T-cell (primary cell): ENCODE data around the gene ANO10. TPM values are rescaled to one million over a fixed set of nuclear protein-coding genes. Genes with fewer than 3 reads are reported as not detected.

Source experiments
- ATAC-seq, 4 experiments: fragments of 200-7000 bp in 3 of 4; fragments of 150-1000 bp in 1 of 4; cut with Tn5 transposase; replicated peaks in 1 of 4; 1 replicate in 3 of 4; 2 replicates in 1 of 4; pipeline ENCODE4 v1.10.0; 2021; ENCODE audit warnings: moderate library complexity in 3 of 4, mild to moderate bottlenecking in 2 of 4, moderate number of reproducible peaks in 1 of 4
- CTCF ChIA-PET, 2 donors: fragments of 300-600 bp; sonication (Branson Sonifier 250); formaldehyde crosslinking; loops; one replicate each; lab custom pipeline; 2022; ENCODE audit warnings: antibody characterized with exemption in 2 of 2; lab: Charles Lee
- POLR2A ChIA-PET, 2 donors: fragments of 300-600 bp; sonication (Branson Sonifier 250); formaldehyde crosslinking; loops; one replicate each; lab custom pipeline; 2022; ENCODE audit warnings: antibody characterized with exemption in 2 of 2; lab: Charles Lee
- DNase-seq, 35 experiments: peaks; one replicate each; pipeline versions ENCODE4 v3.0.0 to v3.0.0-alpha.2; 2013 to 2023
- H3K27ac ChIP-seq: one replicate; pipeline ENCODE4 v1.5.1; 2013; ENCODE audit warnings: low read length
- H3K27me3 ChIP-seq, 2 experiments: replicated peaks in 1 of 2; 1 replicate in 1 of 2; 2 replicates in 1 of 2; pipeline versions ENCODE4 v1.6.1 to v1.7.0; 2013; ENCODE audit warnings: low read length in 1 of 2, mixed read lengths in 1 of 2; ENCODE audit not compliant: control insufficient read depth in 2 of 2, insufficient read depth in 2 of 2; ENCODE audit errors: extremely low read depth in 1 of 2
- H3K36me3 ChIP-seq, 2 donors: 1 replicate in 1 of 2; 2 replicates in 1 of 2; pipeline versions ENCODE4 v1.6.1 to v1.7.0; 2013; ENCODE audit warnings: low read length in 1 of 2; ENCODE audit not compliant: control insufficient read depth in 2 of 2, insufficient read depth in 1 of 2; ENCODE audit errors: extremely low read depth in 1 of 2
- H3K4me1 ChIP-seq, 2 experiments: 1 replicate in 1 of 2; 2 replicates in 1 of 2; pipeline versions ENCODE4 v1.6.1 to v1.7.0; 2013; ENCODE audit warnings: low read length in 2 of 2, mixed read lengths in 1 of 2; ENCODE audit not compliant: insufficient read depth in 2 of 2, control insufficient read depth in 1 of 2; ENCODE audit errors: extremely low read depth in 1 of 2
- H3K4me3 ChIP-seq, 2 donors: 1 replicate in 1 of 2; 2 replicates in 1 of 2; pipeline versions ENCODE4 v1.5.1 to v1.7.0; 2013; ENCODE audit warnings: mild to moderate bottlenecking in 2 of 2, low read length in 1 of 2, moderate library complexity in 1 of 2; ENCODE audit not compliant: control insufficient read depth in 1 of 2; ENCODE audit errors: extremely low read depth in 1 of 2
- H3K9me3 ChIP-seq: 2 replicates; pipeline ENCODE4 v1.7.0; 2013
- H3K27ac Mint-ChIP-seq, 2 donors: one replicate each; pipeline ENCODE4 v1.8.0; 2020 to 2021; ENCODE audit warnings: mild to moderate bottlenecking in 2 of 2, mixed read lengths in 2 of 2
- H3K27me3 Mint-ChIP-seq, 2 donors: one replicate each; pipeline ENCODE4 v1.8.0; 2021 to 2022; ENCODE audit warnings: mixed read lengths in 2 of 2
- H3K36me3 Mint-ChIP-seq: one replicate; pipeline ENCODE4 v1.8.0; 2021; ENCODE audit warnings: mixed read lengths
- H3K4me1 Mint-ChIP-seq, 3 donors: one replicate each; pipeline ENCODE4 v1.8.0; 2020 to 2022; ENCODE audit warnings: mixed read lengths in 3 of 3, mild to moderate bottlenecking in 1 of 3
- H3K4me3 Mint-ChIP-seq, 3 donors: one replicate each; pipeline ENCODE4 v1.8.0; 2020 to 2022; ENCODE audit warnings: mild to moderate bottlenecking in 3 of 3, mixed read lengths in 3 of 3, moderate library complexity in 3 of 3
- H3K9me3 Mint-ChIP-seq, 3 donors: one replicate each; pipeline ENCODE4 v1.8.0; 2020 to 2022; ENCODE audit warnings: mixed read lengths in 3 of 3
- WGBS: methylation state at CpG from one replicate; pipeline ENCODE4 v1.1.5; 2013; ENCODE audit warnings: missing lambda C conversion rate; ENCODE audit not compliant: insufficient coverage; 5-methylcytosine and 5-hydroxymethylcytosine counted together
- total RNA-seq, 35 experiments: library from RNA in 6 of 35; stranded (reverse) in 6 of 35; fragments of 120-200 nt in 1 of 35; gene quantifications; one replicate each; pipeline versions ENCODE4 v1.2.1 to v1.2.4 and lab custom pipeline; 2013 to 2026

The ANO10 gene
- total RNA-seq, 5 donors from 2014 or later (not counting 1 experiment from before 2014, with no cell fraction given): 8.4 to 12.3 (median 9.4) TPM

DNA sequence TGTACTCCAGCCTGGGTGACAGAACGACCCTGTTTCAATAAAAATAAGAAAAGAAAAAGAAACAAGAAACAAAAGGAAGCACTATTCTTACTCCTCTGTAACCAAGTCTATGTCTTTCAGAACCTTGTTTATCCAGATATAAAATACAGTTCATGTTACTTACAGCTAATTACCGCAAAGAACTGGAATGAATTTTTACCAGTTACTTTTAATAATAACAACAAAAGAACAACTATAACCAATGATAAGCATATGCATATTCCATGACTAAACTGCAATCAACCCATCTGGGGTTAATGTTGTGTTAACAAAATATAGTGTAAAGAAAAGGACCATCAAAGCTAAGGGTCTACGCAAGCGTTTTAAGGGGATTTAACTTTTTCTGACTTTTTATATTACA lies 212.3 kb downstream of the ANO10 start:
- Histone ChIP-seq H3K4me1 (peaks cover 7 to 15% of the 10 kb centered on the region in 2 experiments), H3K9me3 (no peaks in the 10 kb centered on the region), H3K4me3 (no peak overlapping the region), H3K27ac (no peak overlapping the region), H3K27me3 (no peaks in the 10 kb centered on the region), H3K36me3 (no peaks in the 10 kb centered on the region)
- Mint-ChIP-seq H3K4me3 (no peak overlapping the region), H3K4me1 (peaks cover 21 to 31% (median 25%) of the 10 kb centered on the region in 3 donors), H3K36me3 (peaks cover 12% of the 10 kb centered on the region), H3K27me3 (no peaks in the 10 kb centered on the region), H3K9me3 (no peaks in the 10 kb centered on the region), H3K27ac (no peak overlapping the region)
- POLR2A ChIA-PET: no interaction called here
- no peak for DNase-seq
- ATAC-seq: no peak
- CTCF ChIA-PET: no interaction called here
- WGBS: no CpG with 5 or more reads among the region's 4 CpGs

DNA sequence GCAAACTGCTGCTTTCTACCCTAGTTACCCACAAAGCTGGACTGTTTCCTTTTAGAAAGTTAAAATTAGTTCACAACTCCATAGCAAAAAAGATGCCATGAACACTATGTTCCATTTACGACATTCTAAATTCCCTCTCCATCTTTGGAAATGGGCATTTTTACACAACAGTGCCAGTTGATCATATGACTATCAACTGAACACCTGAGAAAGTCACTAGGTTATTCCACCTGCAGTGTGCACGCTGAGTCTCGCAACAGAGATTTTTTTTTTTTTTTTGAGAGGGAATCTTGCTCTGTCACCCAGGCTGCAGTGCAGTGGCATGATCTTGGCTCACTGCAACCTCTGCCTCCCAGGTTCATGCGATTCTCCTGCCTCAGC lies 215.2 kb downstream of the ANO10 start:
- ATAC-seq (no peak), DNase-seq (no peak)
- Histone ChIP-seq H3K9me3 (no peaks in the 10 kb centered on the region), H3K4me3 (no peak overlapping the region), H3K27me3 (no peaks in the 10 kb centered on the region), H3K4me1 (no peaks in the 10 kb centered on the region), H3K36me3 (no peaks in the 10 kb centered on the region), H3K27ac (no peak overlapping the region)
- POLR2A ChIA-PET: interaction anchor here (0.7 kb wide), 2 partner anchors 15 to 213 kb away, joined by 3 to 4 read pairs; no protein-coding TSS in a partner anchor
- Mint-ChIP-seq H3K27ac (no peak overlapping the region), H3K4me3 (no peak overlapping the region), H3K36me3 (peaks cover 12% of the 10 kb centered on the region), H3K9me3 (no peaks in the 10 kb centered on the region), H3K27me3 (no peaks in the 10 kb centered on the region), H3K4me1 (peaks cover 0 to 18% (median 3%) of the 10 kb centered on the region in 3 donors)
- CTCF ChIA-PET: no interaction called here
- 100% methylated on average over 3 of the region's 4 CpGs for WGBS

DNA sequence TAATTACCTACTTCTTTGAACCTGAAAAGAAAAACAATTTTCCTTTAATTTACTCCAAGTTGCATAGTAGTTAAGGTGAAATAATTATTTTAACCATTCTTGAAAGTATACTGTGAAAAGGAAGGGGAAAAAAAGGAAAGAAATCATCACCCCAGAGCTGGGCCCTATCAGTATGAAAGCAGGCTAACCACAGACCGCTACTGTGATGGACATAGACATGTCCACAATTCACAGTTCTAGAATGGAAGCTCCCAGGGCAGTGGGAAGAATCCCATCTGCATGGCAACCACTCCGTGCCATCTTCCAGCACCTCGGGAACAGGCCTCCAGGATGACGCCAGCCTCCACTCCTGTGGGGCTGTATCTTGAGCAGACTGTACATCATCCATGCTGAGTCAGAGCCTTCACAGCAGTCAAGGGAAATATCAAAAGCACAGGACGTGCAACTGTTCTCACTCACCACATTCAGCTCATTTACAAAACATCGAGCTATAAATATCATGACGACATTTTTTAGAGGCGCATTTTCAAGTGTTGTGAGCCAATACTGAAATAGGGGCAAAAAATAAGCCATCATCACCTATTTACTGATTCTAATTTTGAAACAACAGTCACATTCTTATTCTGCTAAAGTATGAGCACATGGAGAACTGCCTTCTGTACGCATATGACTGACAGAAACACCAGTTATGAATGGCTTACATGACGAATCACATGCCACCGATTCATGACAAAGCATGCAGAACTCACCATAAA lies 215.7 kb downstream of the ANO10 start:
- Mint-ChIP-seq H3K9me3 (no peaks in the 10 kb centered on the region), H3K27me3 (no peaks in the 10 kb centered on the region), H3K4me3 (no peak overlapping the region), H3K4me1 (peaks cover 0 to 18% (median 3%) of the 10 kb centered on the region in 3 donors), H3K36me3 (peaks cover 12% of the 10 kb centered on the region), H3K27ac (no peak overlapping the region)
- CTCF ChIA-PET: interaction anchor here (0.6 to 1.1 kb wide), 2 partner anchors 27 to 57 kb away, joined by 3 read pairs; no protein-coding TSS in a partner anchor
- POLR2A ChIA-PET: interaction anchor here in 1 of 2 donors (0.6 kb wide), 1 partner anchor 17 kb away, joined by 3 read pairs; no protein-coding TSS in a partner anchor
- H3K9me3 ChIP-seq: no peaks in the 10 kb centered on the region
- no peak for DNase-seq
- H3K4me1 ChIP-seq: no peaks in the 10 kb centered on the region
- H3K27ac ChIP-seq: no peak overlapping the region
- WGBS: 87% methylated on average over 8 of the region's 11 CpGs
- H3K4me3 ChIP-seq: no peak overlapping the region
- H3K27me3 ChIP-seq: no peaks in the 10 kb centered on the region
- ATAC-seq: no peak
- H3K36me3 ChIP-seq: no peaks in the 10 kb centered on the region

- ChIA-PET POLR2A (no interaction called here), CTCF (no interaction called here)
- no peaks in the 10 kb centered on the region for H3K9me3 Mint-ChIP-seq
- H3K36me3 Mint-ChIP-seq: peaks cover 3% of the 10 kb centered on the region
- H3K27me3 Mint-ChIP-seq: no peaks in the 10 kb centered on the region
- Histone ChIP-seq H3K27ac (no peak overlapping the region), H3K27me3 (no peaks in the 10 kb centered on the region), H3K4me3 (no peak overlapping the region), H3K4me1 (no peaks in the 10 kb centered on the region), H3K36me3 (no peaks in the 10 kb centered on the region), H3K9me3 (no peaks in the 10 kb centered on the region)
- DNase-seq (no peak), ATAC-seq (no peak)
- no peak overlapping the region for H3K27ac Mint-ChIP-seq
- H3K4me1 Mint-ChIP-seq: peaks cover 0 to 10% (median 3%) of the 10 kb centered on the region in 3 donors
- no peak overlapping the region for H3K4me3 Mint-ChIP-seq
- 80% methylated on average over 1 of the region's 9 CpGs for WGBS
Measured at GRCh38 chr3:43400781-43401730, 220.8 kb downstream of the ANO10 start.

- Mint-ChIP-seq H3K4me1 (peaks cover 0 to 8% (median 3%) of the 10 kb centered on the region in 3 donors), H3K9me3 (no peaks in the 10 kb centered on the region), H3K27me3 (no peaks in the 10 kb centered on the region), H3K4me3 (no peak overlapping the region), H3K27ac (no peak overlapping the region), H3K36me3 (peaks cover 3% of the 10 kb centered on the region)
- ChIA-PET CTCF (no interaction called here), POLR2A (no interaction called here)
- no CpG with 5 or more reads among the region's 1 CpG for WGBS
- Histone ChIP-seq H3K27me3 (no peaks in the 10 kb centered on the region), H3K4me1 (no peaks in the 10 kb centered on the region), H3K36me3 (no peaks in the 10 kb centered on the region), H3K9me3 (no peaks in the 10 kb centered on the region), H3K27ac (no peak overlapping the region), H3K4me3 (no peak overlapping the region)
- DNase-seq (no peak), ATAC-seq (no peak)
Measured at GRCh38 chr3:43400167-43400566, 221.6 kb downstream of the ANO10 start.

- ChIA-PET CTCF (interaction anchor here in 1 of 2 donors (0.5 kb wide), 1 partner anchor 64 kb away, joined by 3 read pairs; no protein-coding TSS in a partner anchor), POLR2A (no interaction called here)
- no CpG with 5 or more reads among the region's 6 CpGs for WGBS
- Histone ChIP-seq H3K27me3 (no peaks in the 10 kb centered on the region), H3K36me3 (no peaks in the 10 kb centered on the region), H3K4me3 (no peak overlapping the region), H3K9me3 (no peaks in the 10 kb centered on the region), H3K27ac (no peak overlapping the region), H3K4me1 (no peaks in the 10 kb centered on the region)
- ATAC-seq: no peak
- Mint-ChIP-seq H3K4me3 (no peak overlapping the region), H3K36me3 (no peaks in the 10 kb centered on the region), H3K27me3 (no peaks in the 10 kb centered on the region), H3K27ac (no peak overlapping the region), H3K9me3 (no peaks in the 10 kb centered on the region), H3K4me1 (peaks cover 3 to 14% (median 6%) of the 10 kb centered on the region in 3 donors)
- DNase-seq: no peak
Measured at GRCh38 chr3:43399034-43399433, 222.8 kb downstream of the ANO10 start.
